ENCODE measurements around the gene CMIP.
"Not testable (repeated sequence)": the region's sequence is repeated elsewhere in the genome, so short reads cannot be mapped to it uniquely, and the experiment has no call there.

Gene CMIP

DNA sequence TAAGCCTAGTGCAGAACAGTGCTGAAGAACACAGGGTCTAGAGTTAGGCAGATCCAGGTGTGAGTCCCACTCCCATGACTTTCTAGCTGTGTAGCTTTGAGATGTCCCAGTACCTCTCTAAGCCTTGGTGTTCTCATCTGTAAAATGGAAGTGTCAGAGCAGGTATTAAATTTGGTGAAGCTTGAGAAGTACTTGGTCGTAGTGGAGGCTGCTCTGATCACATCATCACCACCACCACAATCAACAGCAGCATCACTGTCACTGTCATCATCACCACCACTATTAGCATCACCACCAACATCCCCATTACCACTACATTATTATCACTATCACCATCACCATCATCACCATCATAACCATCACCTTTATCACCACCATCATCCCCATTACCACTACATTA, 132.1 kb downstream of the CMIP start:
- Histone ChIP-seq H3K27ac (ENCODE audit: insufficient read depth, low read depth, low read length, poor library complexity, severe bottlenecking) (no peak overlapping the region), H3K9me3 (ENCODE audit: control insufficient read depth, low read length) (no peaks in the 10 kb centered on the region), H3K4me3 (ENCODE audit: insufficient read depth, low read depth, low read length) (no peak overlapping the region), H3K4me1 (ENCODE audit: control insufficient read depth, insufficient read depth, low read length) (no peaks in the 10 kb centered on the region), H3K27me3 (ENCODE audit: control insufficient read depth, insufficient read depth, low read length, poor library complexity, severe bottlenecking) (no peaks in the 10 kb centered on the region), H3K36me3 (ENCODE audit: control insufficient read depth, insufficient read depth, low read length) (no peaks in the 10 kb centered on the region)
- WGBS, 2 experiments = 86 to 92% methylated on average over 1 of the region's 1 CpG

DNA sequence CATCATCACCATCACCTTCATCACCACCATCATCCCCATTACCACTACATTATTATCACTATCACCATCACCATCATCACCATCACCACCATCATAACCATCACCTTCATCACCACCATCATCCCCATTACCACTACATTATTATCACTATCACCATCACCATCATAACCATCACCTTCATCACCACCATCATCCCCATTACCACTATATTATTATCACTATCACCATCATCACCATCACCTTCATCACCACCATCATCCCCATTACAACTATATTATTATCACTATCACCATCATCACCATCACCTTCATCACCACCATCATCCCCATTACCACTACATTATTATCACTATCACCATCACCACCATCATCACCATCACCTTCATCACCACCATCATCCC, 132.7 kb downstream of the CMIP start:
- H3K27ac ChIP-seq (ENCODE audit: insufficient read depth, low read depth, low read length, poor library complexity, severe bottlenecking); H3K9me3 ChIP-seq (ENCODE audit: control insufficient read depth, low read length); H3K4me3 ChIP-seq (ENCODE audit: insufficient read depth, low read depth, low read length); H3K27me3 ChIP-seq (ENCODE audit: control insufficient read depth, insufficient read depth, low read length, poor library complexity, severe bottlenecking); H3K4me1 ChIP-seq (ENCODE audit: control insufficient read depth, insufficient read depth, low read length); H3K36me3 ChIP-seq (ENCODE audit: control insufficient read depth, insufficient read depth, low read length): not testable (repeated sequence)

DNA sequence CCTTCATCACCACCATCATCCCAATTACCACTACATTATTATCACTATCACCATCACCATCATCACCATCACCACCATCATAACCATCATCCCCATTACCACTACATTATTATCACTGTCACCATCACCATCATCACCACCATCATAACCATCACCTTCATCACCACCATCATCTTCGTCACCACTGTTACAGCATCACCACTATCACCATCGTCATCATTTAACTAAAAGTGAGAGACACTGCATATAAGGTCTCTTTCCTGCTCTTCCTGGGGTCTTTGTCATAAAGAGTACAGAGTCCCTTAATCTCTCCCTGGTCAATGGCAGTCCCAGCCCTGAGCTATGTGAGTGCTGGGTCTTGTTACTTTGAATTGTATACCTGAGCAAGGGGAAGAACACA, 133.5 kb downstream of the CMIP start:
- 95 to 97% methylated on average over 2 of the region's 2 CpGs for WGBS, 2 experiments
- Histone ChIP-seq H3K27ac (ENCODE audit: insufficient read depth, low read depth, low read length, poor library complexity, severe bottlenecking) (no peak overlapping the region), H3K4me1 (ENCODE audit: control insufficient read depth, insufficient read depth, low read length) (peaks cover 6% of the 10 kb centered on the region), H3K27me3 (ENCODE audit: control insufficient read depth, insufficient read depth, low read length, poor library complexity, severe bottlenecking) (no peaks in the 10 kb centered on the region), H3K36me3 (ENCODE audit: control insufficient read depth, insufficient read depth, low read length) (no peaks in the 10 kb centered on the region), H3K4me3 (ENCODE audit: insufficient read depth, low read depth, low read length) (no peak overlapping the region), H3K9me3 (ENCODE audit: control insufficient read depth, low read length) (no peaks in the 10 kb centered on the region)

DNA sequence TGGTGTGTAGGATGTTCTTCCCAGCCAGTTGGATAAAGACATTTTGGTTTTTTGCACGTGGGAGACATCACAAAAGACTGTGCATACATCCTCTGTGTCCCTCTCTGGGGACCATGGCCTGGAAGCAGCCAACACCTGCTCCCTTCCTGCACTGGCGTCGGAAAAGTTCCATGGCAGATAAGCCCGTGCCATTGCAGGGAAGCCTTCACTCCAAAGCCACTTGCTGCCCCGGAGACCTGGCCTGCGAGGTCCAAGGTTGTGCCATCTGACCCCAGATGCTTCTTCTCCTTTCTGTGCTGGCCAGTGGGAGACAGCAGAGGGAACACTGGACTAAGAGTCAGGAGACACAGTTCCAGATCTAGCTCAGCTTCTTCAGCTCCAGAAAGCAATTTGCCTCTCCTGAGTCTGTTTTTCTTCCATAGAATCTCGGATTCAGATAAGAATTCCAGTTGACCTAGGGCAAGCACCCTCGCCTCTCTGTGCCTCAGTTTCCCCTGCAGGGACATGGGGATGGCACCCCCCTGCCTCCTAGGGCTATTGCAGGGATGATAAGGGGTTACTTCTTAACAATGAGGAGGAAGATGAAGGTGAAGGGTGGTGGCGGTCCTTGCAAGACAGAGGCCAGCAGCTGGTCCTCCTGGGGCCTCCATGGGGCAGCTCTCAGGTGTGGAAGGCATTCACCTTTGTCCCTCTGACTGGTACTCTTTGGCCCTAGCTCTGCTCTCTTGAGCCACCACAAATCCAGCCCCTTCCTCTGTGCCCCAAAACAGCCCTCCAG, 134.2 kb downstream of the CMIP start:
- WGBS, 2 experiments = 96 to 97% methylated on average over 9 of the region's 9 CpGs
- Histone ChIP-seq H3K4me3 (ENCODE audit: insufficient read depth, low read depth, low read length) (no peak overlapping the region), H3K27ac (ENCODE audit: insufficient read depth, low read depth, low read length, poor library complexity, severe bottlenecking) (no peak overlapping the region)

GRCh38 chr16:81581107-81581506, 136.5 kb downstream of the CMIP start:
- H3K4me3 ChIP-seq (ENCODE audit: insufficient read depth, low read depth, low read length) = no peak overlapping the region
- H3K27me3 ChIP-seq (ENCODE audit: control insufficient read depth, insufficient read depth, low read length, poor library complexity, severe bottlenecking) = no peaks in the 10 kb centered on the region
- WGBS, 2 experiments = 87 to 89% methylated on average over 12 of the region's 12 CpGs
- H3K9me3 ChIP-seq (ENCODE audit: control insufficient read depth, low read length) = no peaks in the 10 kb centered on the region
- H3K4me1 ChIP-seq (ENCODE audit: control insufficient read depth, insufficient read depth, low read length) = peaks cover 7% of the 10 kb centered on the region
- no peak overlapping the region for H3K27ac ChIP-seq (ENCODE audit: insufficient read depth, low read depth, low read length, poor library complexity, severe bottlenecking)
- H3K36me3 ChIP-seq (ENCODE audit: control insufficient read depth, insufficient read depth, low read length) = no peaks in the 10 kb centered on the region

More for the DNA sequence above, 134.2 kb downstream of the CMIP start:
- Histone ChIP-seq H3K4me1 (ENCODE audit: control insufficient read depth, insufficient read depth, low read length) (peaks cover 7% of the 10 kb centered on the region), H3K36me3 (ENCODE audit: control insufficient read depth, insufficient read depth, low read length) (no peaks in the 10 kb centered on the region), H3K27me3 (ENCODE audit: control insufficient read depth, insufficient read depth, low read length, poor library complexity, severe bottlenecking) (no peaks in the 10 kb centered on the region), H3K9me3 (ENCODE audit: control insufficient read depth, low read length) (no peaks in the 10 kb centered on the region)

DNA sequence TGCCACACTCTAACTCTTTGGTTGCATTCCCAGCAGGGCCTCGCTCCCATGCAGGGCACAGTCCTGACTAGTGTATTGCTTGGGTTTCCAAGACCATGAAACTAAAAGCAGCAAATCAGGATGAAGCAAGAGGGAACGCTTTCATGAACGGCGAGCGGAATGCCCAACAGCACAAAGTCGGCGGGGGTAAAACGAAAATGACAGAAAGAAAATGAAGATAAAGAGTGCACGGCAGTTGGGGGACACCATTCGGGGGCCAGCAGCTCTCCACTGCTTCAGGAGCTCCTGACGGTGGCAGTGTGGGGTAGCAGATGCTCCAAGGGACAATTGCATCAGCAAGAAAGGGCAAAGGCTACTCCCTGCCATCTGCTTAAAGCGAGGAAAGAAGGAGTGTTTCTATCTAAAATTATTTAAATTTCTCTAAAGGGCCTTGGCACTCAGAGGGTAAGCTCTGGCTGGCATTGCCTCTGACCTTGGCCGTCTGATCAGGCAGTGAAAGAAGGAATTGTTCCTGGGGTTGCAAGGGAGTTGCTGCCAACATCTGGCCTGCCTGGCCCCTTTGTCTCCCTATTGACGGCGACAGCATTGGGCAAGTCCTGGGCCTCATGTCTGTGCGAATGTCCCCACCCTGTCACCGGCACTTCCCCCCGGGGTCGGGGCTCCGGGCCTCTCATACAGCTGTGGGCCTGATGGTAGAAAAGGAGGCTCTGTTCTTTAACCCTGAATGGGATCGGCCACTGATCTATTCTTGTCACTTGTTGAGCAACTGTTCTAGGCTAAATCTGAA, 138.2 kb downstream of the CMIP start:
- peaks cover 7% of the 10 kb centered on the region for H3K4me1 ChIP-seq (ENCODE audit: control insufficient read depth, insufficient read depth, low read length)
- peak overlapping the region; percentile 19 for H3K27ac ChIP-seq (ENCODE audit: insufficient read depth, low read depth, low read length, poor library complexity, severe bottlenecking)
- H3K27me3 ChIP-seq (ENCODE audit: control insufficient read depth, insufficient read depth, low read length, poor library complexity, severe bottlenecking) = no peaks in the 10 kb centered on the region
- H3K4me3 ChIP-seq (ENCODE audit: insufficient read depth, low read depth, low read length) = no peak overlapping the region
- no peaks in the 10 kb centered on the region for H3K9me3 ChIP-seq (ENCODE audit: control insufficient read depth, low read length)
- whole genome bisulfite sequencing, 2 experiments = 86 to 88% methylated on average over 21 of the region's 21 CpGs
- no peaks in the 10 kb centered on the region for H3K36me3 ChIP-seq (ENCODE audit: control insufficient read depth, insufficient read depth, low read length)

- no peak overlapping the region for H3K4me3 ChIP-seq (ENCODE audit: insufficient read depth, low read depth, low read length)
- no peaks in the 10 kb centered on the region for H3K9me3 ChIP-seq (ENCODE audit: control insufficient read depth, low read length)
- H3K27ac ChIP-seq (ENCODE audit: insufficient read depth, low read depth, low read length, poor library complexity, severe bottlenecking) = no peak overlapping the region
- no peaks in the 10 kb centered on the region for H3K36me3 ChIP-seq (ENCODE audit: control insufficient read depth, insufficient read depth, low read length)
- WGBS, 2 experiments = 94 to 97% methylated on average over 14 of the region's 14 CpGs
- H3K27me3 ChIP-seq (ENCODE audit: control insufficient read depth, insufficient read depth, low read length, poor library complexity, severe bottlenecking) = no peaks in the 10 kb centered on the region
- peaks cover 7% of the 10 kb centered on the region for H3K4me1 ChIP-seq (ENCODE audit: control insufficient read depth, insufficient read depth, low read length)
Measured at GRCh38 chr16:81583893-81584631, 139.5 kb downstream of the CMIP start.

DNA sequence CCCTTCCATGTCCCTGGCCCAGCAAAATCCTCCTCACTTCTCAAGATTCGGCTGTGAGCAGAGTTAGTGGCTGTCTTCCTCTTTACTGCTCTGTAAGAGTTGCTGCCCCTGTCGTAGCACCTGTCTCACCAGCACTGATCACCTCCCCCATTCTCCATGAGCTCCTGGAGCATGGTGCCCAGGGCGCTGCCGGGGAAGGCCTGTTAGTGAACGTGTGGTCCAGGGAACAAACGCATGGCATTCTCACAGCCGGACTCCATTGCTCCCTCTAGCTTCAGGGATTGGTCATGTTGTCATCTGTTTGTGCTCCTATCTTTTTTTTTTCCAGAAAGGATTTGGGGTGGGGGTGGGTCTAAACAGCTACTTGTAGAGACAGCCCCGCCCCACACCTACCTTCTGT, 141.2 kb downstream of the CMIP start:
- Histone ChIP-seq H3K9me3 (ENCODE audit: control insufficient read depth, low read length) (no peaks in the 10 kb centered on the region), H3K4me1 (ENCODE audit: control insufficient read depth, insufficient read depth, low read length) (peaks cover 17% of the 10 kb centered on the region), H3K27ac (ENCODE audit: insufficient read depth, low read depth, low read length, poor library complexity, severe bottlenecking) (no peak overlapping the region), H3K36me3 (ENCODE audit: control insufficient read depth, insufficient read depth, low read length) (no peaks in the 10 kb centered on the region), H3K27me3 (ENCODE audit: control insufficient read depth, insufficient read depth, low read length, poor library complexity, severe bottlenecking) (no peaks in the 10 kb centered on the region), H3K4me3 (ENCODE audit: insufficient read depth, low read depth, low read length) (no peak overlapping the region)
- 72% methylated on average over 7 to 8 of the region's 8 CpGs for WGBS, 2 experiments

- H3K27me3 ChIP-seq (ENCODE audit: control insufficient read depth, insufficient read depth, low read length, poor library complexity, severe bottlenecking) = no peaks in the 10 kb centered on the region
- H3K4me1 ChIP-seq (ENCODE audit: control insufficient read depth, insufficient read depth, low read length) = peaks cover 17% of the 10 kb centered on the region
- H3K4me3 ChIP-seq (ENCODE audit: insufficient read depth, low read depth, low read length) = no peak overlapping the region
- no peaks in the 10 kb centered on the region for H3K36me3 ChIP-seq (ENCODE audit: control insufficient read depth, insufficient read depth, low read length)
- 89 to 92% methylated on average over 7 of the region's 7 CpGs for WGBS, 2 experiments
- H3K9me3 ChIP-seq (ENCODE audit: control insufficient read depth, low read length) = no peaks in the 10 kb centered on the region
- no peak overlapping the region for H3K27ac ChIP-seq (ENCODE audit: insufficient read depth, low read depth, low read length, poor library complexity, severe bottlenecking)
Measured at GRCh38 chr16:81586417-81586816, 141.8 kb downstream of the CMIP start.
